Measurements from ENCODE around the gene PLCB3.

The PLCB3 gene

DNA sequence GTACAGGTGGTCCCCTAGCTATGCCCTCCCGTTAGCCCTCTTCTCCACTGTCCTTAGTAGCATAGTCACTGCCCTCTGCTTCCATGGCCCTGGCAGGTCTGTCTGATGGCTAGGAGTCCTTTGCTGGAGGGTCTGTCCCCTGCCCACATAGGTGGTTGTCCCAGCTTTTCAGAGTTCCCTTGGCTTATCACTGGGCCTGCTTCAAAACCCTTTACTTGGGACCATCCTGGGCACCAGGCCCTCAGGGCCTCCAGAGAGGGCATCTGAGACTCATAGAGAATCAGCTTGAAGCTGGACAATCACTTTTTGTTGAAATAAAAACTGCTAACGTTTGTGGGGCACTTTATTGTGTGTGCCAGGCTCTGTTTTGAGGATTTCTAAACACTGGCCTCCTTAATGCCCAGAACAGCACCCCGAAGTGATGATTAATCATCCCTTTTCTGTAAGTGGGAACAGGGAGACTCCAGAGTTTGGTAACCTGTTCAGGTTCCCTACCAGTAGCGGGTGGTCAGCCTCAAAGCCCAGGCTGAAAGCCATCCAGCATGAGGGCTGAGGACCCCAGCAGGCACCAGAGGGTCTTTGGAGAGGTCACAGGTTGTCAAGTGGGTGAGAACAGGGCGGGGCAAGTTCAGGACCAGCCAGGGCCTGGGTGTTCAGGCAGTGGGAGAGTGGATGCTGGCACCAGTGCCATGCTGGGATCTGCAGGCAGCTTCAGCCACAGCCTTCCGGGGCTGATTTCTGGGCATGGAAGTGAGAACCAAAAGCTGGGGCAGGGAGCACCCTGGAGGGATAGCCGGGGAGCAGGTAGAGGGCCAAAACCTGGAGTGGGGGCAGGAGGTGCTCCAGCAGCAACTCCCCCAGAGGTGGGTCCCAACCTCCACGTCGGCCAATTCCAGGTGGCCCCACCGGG lies 39.3 kb downstream of the PLCB3 start:
- DNase-seq: no peak

DNA sequence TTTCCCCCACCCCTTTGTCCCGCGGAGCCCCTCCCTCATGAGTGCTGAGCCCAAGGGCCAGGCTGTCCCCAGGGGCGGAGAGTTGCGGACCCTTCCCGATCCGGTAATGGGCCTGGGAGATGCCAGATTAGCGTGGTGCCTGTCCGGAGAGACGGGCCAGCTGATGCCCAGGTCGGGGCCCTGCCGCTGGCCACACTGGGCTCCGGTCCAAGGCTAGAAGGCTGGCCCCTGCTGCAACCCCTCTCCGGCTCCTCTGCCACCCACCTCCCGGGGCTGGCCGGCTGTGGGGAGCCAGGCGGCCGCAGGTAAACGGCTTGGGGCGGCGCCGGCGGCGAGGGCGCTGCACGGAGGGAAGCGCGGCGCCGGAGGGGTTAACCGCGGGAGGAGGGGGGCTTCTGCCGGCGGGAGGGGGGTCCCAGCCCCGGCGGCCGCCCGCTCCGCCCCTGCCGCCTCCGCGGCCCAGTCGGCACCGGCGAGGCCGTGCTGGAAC lies 40.0 kb downstream of the PLCB3 start, which contains the start of gene KCNK4:
TSS of gene KCNK4 (plus strand) at position 41 of the 490 bp plus-strand sequence. CDS start 1,717 bp downstream, outside the sequence.
- DNase-seq: no peak

GRCh38 chr11:64291752-64292459 lies 40.6 kb downstream of the PLCB3 start:
- DNase-seq: no peak

GRCh38 chr11:64292460-64293254 lies 41.3 kb downstream of the PLCB3 start:
- DNase-seq: no peak

DNA sequence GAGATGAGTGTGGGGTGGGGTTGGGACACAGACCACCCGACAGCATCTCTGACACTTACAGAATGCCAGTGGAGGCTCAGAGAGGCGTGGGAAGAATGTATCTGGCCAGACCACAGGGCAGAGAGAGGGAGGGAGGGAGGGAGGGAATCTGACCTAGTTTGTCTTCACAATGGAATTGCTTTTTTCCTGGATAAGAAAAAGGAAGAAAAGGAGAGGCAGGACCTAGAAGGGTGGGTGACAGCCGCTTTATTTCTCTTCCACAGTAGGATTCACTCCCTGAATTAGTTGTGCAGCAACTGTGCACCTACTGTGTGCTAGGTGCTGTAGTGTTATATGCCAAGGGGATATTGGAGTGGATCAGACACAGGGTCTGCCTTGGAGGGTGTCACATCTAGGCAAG lies 43.4 kb downstream of the PLCB3 start:
- no peak for DNase-seq

DNA sequence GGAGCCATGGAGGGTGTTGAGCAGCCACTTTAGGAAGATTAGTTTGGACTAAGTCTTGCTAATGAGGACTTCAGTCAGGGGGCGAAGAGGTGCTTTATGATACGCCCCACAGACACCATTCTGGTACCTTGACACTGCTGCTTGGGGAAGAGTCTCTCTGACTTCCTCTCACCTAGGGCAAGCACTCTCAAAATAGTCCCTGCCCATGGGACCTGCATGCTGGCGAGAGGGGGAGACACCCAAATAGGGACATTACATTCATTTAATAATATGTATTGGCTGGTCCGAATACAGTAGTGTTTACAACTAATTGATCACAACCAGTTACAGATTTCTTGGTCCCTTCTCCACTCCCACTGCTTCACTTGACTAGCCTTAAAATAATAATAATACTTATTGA lies 44.4 kb downstream of the PLCB3 start:
- no peak for DNase-seq

DNA sequence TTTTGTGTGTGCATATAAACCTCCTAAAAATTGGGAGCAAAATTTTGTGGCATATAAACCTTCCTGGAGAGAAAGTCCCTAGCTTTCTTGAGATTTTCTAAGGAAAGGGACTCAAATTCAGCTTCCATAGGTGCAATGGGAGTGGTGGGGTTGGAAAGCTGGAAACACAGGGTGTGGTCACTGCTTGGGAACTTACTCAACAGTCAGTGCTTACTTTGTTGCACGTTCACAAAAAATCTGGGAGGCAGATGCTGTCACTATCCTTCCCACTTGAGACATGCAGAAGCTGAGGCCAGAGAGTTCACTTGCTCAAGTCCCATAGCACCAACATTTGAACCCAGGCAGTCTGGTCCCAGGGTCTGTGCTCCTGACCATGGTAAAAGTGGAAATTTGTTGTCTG lies 44.9 kb downstream of the PLCB3 start:
- no peak for DNase-seq

- no peak for DNase-seq
Measured at GRCh38 chr11:64296830-64297698, 45.7 kb downstream of the PLCB3 start.

DNA sequence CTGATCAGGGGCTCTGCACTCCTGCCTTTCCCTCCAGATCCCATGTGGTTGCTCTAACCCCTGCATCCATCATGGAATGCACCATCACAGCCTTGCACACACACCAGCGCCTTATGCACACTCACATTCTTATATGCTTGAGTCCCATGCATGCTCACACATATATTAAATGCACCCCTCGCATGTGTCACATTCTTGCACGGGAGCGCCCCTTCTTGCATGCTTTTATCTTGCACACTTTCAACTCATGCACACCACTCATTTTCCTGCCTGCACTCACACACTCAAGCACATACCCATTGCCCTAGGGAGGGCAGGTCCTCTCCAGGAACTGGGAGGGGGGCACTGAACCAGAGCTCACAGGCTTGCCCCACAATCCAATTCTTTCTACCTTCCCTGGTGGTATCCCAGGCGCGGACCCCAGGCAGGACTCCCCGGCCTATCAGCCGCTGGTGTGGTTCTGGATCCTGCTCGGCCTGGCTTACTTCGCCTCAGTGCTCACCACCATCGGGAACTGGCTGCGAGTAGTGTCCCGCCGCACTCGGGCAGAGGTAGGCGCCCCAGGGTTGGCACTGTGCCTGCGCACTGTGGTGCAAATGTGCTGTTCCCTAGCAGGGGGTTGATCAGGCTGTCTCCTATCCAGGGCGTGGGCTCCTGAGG lies 46.5 kb downstream of the PLCB3 start:
- no peak for DNase-seq

GRCh38 chr11:64298966-64299846 lies 47.9 kb downstream of the PLCB3 start:
- no peak for DNase-seq

- DNase-seq: no peak
Measured at GRCh38 chr11:64299847-64300648, 48.7 kb downstream of the PLCB3 start, which contains the start of gene CATSPERZ. CATSPERZ (plus strand) TSS chr11:64300358; CDS start chr11:64300411, 53 bp downstream.

DNA sequence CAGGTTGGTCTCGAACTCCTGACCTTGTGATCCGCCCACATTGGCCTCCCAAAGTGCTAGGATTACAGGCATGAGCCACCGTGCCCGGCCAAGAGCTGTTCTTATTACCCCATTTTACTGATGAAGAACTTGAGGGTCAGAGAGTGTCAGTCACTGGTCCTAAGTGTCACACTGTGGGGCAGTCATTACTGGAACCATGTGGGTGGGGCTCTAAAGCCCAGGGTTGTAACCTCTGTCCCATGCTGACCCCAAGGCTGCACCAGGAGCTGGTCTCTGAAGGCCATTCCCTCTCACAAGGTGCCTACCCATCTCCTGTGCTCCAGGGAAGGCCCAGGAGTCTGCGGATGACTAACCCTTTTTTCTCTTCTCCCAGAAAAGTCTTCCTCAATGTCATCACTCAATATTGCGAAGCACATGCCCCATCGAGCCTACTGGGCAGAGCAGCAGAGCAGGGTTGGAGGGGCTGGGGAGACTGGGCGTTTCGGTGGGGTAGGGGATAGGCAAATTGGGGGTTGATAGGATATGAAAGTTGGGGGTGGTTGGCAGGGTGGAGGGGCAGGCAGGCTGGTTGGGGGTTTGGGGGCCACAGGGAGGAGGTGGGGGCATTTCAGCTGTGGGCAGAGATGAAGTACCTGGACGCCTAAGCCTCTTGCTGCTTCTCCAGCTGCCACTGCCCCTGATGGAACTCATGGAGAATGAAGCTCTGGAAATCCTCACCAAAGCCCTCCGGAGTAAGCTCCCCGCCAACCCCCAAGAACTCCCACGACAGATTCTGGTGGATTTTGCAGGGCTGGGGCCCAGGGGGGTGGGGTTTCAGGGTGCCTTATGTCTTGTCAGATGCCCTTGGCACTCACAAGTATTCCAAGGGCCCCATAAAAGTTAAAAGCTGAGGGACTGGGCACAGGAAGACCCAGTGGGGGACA lies 52.0 kb downstream of the PLCB3 start:
- no peak for DNase-seq

- no peak for DNase-seq
Measured at GRCh38 chr11:64304032-64304315, 52.6 kb downstream of the PLCB3 start.

DNA sequence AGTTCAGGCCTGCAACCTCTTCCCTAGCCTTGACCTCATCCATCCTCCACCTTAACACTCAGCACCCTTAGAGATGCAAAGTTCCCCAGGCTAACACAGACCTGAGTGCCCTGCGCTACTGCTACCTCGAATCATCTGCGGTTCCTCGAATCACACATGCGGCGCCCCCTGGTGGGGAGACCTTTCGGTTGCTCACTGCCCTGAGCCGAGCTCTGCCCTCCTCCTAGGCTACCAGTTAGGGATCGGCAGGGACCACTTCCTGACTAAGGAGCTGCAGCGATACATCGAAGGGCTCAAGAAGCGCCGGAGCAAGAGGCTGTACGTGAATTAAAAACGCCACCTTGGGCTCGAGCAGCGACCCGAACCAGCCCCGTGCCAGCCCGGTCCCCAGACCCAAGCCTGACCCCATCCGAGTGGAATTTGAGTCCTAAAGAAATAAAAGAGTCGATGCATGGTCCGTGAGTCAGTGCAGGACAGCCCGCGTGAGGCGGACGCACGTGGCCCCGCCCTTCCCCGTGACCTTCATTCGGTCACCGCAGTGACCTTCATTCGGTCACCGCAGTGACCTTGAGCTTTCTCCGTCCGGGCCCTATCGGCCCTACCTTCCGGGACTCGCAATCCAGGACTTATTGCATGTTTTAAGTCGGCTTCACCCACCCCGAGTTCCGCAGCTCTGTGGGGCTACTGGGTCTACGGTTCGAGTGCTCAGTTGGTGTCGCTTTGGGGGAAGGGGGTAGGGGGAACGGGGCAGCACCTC lies 53.2 kb downstream of the PLCB3 start:
- DNase-seq: peak; percentile 85 to 94

DNA sequence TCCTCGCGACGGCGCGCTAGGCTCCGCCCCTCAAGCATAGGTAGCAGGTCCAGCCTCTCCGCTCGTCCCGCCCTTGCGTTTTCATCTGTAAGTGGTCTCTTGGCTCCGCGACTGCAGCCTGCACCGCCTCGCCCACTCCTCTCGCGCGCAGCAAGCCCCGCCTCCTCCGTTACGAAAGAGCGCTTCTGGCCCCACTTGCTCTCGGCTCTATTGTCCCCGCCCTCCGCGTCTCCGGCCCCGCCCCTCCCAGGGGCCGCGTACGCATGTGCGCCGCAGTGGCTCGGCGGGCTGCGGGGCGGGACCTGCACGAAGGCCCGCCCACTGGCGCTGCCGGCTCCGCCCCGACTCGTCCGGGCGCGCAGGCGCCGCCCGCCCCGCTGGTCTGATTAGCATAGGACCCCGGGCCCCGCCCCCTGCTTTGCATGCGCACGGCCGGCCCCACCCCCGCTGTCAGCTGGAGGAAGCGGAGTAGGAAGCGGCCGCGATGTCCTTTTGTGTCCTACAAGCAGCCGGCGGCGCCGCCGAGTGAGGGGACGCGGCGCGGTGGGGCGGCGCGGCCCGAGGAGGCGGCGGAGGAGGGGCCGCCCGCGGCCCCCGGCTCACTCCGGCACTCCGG lies 53.9 kb downstream of the PLCB3 start, which contains the start of gene ESRRA:
TSS of gene ESRRA (plus strand) at position 450 of the 616 bp plus-strand sequence. CDS start 1,656 bp downstream, outside the sequence.
- DNase-seq: peak; percentile 94 to 100

- DNase-seq: no peak
Measured at GRCh38 chr11:64305691-64306562, 54.6 kb downstream of the PLCB3 start.
